Renal pelvis (tissue), 4 donors: ENCODE measurements around the gene PPIP5K2. TPM values are rescaled to one million over a fixed set of nuclear protein-coding genes. Genes with fewer than 3 reads are reported as not detected.
"Not testable (repeated sequence)": the region's sequence is repeated elsewhere in the genome, so short reads cannot be mapped to it uniquely, and the experiment has no call there.

Experiments
- DNase-seq: peaks from one replicate; pipeline ENCODE4 v3.0.0-alpha.2; 2013
- polyA plus RNA-seq, 3 donors: library from polyadenylated mRNA; unstranded; fragments of 120-200 nt; gene quantifications; one replicate each; pipeline ENCODE4 v1.2.1, GENCODE V29; 2013; ENCODE audit not compliant: insufficient read length in 3 of 3

Gene PPIP5K2
- polyA plus RNA-seq, 3 donors = 70.6 to 91.6 (median 85.6) TPM

DNA sequence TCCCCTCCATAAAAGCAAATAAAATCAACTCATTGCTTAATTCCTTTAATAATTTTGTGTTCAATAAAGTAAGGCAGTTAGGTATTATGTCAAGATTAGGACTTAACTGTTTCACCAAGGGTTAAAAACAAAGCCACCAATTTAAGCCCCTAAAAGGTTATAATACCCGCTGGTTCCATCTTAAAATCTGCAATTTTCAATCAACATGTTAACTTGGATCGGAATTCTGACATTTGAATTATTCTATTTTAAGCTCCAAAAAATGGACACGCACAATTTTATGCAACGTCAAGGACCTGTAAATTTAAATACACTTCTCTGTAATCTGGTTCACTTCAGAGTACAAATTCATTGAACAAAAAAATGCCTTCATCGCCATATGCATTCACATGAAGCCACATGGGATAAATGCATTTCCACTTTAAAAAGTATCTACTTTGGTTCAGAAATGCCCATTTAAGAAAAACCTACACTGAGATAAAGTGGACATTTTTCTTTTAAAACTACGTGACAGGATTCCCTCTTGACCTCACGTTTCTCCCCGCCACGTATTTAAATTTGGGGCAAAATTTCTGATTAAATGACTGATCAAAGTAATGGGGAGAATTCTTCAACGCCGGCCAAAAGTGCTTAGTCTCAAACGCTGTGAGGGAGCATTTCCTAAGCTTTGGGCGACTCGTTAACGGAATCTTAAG is 884 bp upstream of the PPIP5K2 start:
- peak; percentile 33 for DNase-seq

DNA sequence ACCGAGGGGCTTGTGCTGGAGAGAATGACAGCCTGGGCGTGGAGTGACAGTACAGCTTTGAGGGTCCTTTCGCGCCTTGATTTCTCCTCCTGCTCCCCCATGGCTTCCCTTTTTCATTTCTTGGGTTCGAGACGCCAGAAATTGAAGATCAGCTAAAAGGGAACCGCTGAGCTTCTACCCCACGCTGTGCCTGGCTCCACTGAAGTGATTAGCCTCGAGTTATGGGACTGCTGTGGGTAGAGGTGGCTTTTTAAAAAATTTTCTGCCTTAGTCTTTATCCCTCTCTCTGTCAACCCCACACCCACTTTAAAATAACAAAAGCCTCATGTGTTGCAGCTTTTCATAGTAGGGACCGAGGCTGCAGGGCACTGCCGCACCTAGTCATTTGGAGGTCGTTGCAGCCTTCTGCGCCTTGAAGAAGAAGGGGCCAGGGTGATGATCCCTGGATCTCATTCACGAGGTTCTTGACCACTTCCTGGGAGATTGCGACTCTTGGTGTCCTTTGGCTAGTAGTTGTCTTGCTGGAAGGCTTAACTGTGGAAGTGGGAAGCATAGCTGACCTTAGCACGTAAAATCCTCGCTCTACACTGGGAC is 603 bp downstream of the PPIP5K2 start:
- DNase-seq = peak; percentile 4

DNA sequence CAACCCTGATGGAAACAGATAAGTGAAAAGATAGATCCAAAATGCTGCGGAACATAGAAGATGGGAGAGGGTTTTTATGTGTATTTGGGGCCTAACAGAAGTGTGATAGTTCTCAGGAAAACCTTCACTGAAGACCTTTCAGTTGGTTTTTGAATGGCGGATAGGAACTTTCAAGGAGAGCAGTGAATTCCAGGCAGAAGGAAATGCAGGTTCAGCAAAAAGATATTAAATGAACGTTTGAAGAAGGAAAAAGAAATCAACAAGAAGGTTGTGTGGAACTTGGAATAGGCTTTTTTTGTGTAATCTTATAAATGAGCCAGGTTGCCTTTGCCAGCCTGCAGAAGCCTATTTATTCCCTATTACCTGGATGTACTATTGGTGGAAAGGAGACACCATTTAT is 2.1 kb downstream of the PPIP5K2 start:
- no peak for DNase-seq

DNA sequence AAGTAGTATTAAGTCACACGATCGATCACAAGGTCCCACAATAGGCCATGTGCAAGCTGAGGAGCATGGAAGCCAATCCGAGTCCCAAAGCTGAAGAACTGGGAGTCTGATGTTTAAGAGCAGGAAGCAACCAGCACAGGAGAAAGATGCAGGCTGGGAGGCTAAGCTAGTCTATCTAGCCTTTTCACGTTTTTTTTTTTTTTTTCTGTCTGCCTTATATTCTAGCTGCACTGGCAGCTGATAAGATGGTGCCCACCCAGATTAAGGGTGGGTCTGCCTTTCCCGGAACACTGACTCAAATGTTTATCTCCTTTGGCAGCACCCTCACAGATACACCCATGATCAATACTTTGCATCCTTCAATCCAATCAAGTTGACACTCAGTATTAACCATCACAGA is 6.5 kb downstream of the PPIP5K2 start:
- no peak for DNase-seq

GRCh38 chr5:103127292-103127817 is 7.3 kb downstream of the PPIP5K2 start:
- no peak for DNase-seq

DNA sequence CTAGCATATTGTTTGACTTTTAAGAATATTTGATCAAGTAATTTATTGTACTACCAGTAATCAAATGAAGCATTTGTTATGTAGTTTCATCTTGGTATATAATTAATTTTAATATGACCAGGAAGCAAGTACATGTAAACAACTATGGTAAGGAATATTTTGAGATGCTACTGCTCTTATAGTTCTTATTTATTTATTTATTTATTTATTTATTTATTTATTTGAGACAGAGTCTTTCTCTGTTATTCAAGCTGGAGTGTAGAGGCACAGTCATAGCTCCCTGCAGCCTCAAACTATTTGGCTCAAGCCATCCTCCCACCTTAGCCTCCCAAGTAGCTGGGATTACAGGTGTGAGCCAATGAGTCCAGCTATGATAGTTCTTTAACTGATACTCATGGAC is 8.1 kb downstream of the PPIP5K2 start:
- DNase-seq = no peak

GRCh38 chr5:103132684-103133083 is 12.6 kb downstream of the PPIP5K2 start:
- DNase-seq = no peak

- no peak for DNase-seq
Measured at GRCh38 chr5:103133231-103133630, 13.1 kb downstream of the PPIP5K2 start.

DNA sequence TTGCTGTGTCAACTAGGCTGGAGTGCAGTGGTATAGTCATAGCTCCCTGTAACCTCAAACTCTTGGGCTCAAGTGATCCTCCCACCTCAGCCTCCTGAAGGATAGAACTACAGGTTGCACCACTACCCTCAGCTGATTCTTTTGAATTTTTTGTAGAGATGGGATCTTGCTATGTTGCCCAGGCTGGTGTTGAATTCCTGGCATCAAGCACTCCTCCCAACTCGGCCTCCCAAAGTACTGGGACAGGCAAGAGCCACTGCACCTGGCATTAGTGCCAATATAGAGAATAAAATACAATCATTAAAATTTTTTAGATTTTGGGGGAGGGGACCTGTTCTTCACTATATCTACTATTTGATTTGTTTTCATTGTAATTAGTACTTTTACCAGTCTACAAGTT is 15.4 kb downstream of the PPIP5K2 start:
- no peak for DNase-seq

- no peak for DNase-seq
Measured at GRCh38 chr5:103138202-103138690, 18.1 kb downstream of the PPIP5K2 start.

DNA sequence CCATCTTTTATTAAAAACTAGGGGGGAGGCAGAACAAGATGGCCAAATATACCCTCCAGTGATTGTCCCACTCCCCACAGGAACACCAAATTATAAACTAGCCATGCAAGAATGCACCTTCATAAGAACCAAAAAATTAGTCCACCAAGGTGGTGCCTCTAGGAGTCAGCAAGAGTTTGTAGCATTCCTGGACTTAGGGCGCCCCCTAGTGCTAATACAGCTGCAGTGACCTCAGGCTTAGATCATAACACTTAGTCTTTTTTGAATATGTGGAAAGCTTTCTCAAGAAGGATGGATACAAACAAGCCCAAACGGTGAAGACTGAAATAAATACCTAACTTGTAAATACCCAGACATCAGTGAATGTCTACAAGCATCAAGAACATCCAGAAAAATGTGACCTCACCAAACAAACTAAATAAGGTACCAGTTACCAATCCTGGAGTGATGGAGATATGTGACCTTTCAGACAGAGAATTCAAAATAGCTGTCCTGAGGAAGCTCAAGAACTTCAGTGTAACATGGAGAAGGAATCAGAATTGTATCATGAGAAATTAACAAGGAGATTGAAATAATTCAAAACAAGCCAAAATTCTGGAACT is 19.3 kb downstream of the PPIP5K2 start:
- DNase-seq = peak; percentile 60

- not testable (repeated sequence) for DNase-seq
Measured at GRCh38 chr5:103142132-103142531, 22.0 kb downstream of the PPIP5K2 start.

DNA sequence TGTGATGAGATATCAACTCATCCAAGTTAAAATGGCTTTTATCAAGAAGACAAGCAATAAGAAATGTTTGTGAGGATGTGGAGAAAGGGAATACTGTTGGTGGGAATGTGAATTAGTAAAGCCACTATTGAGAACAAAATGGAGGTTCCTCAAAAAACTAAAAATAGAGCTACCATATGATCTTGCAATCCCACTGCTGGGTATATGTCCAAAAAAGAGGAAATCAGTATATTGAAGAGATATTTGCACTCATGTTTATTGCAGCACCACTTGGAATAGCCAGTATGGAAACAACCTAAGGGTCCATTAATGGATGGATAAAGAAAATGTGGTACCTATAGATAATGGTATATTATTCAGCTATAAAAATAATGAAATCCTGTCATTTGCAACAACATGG is 25.1 kb downstream of the PPIP5K2 start:
- no peak for DNase-seq

GRCh38 chr5:103148213-103148612 is 28.1 kb downstream of the PPIP5K2 start:
- DNase-seq = no peak

- no peak for DNase-seq
Measured at GRCh38 chr5:103151156-103151555, 31.1 kb downstream of the PPIP5K2 start.

DNA sequence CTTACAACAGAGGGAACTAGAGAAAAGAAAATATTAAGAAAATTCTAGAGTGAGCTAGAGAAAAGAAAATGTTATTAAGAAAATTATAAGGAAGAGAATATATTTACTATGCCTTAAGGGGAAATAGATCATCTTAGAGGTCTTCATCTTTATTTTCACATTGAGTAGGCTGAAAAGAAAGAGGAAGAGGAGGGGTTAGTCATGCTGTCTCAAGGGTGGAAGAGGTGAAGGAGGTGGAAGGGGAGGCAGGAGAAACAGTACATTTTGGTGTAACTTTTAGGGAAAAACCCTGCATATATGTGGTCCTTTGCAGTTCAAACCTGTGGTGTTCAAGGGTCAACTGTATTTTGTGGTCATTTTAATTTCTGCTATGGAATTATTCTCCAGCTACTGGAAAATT is 46.6 kb downstream of the PPIP5K2 start:
- DNase-seq = no peak

DNA sequence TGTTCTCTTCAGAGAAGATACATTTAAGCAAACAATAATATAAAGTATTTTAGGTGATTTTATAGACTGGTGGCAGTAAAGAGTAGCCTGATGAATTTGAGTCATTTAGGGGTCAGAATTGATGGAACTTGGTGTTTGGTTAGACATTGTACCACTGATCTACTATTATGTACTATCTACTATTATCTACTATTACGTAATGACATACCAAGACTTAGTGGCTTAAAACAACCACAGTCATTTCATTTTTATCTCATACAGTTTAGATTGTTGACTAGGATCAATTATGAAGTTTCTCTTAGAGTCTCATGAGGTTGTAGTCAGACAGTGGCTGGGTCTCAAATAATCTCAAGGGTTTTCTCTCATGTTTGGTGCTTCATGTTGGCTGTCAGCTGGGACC is 54.0 kb downstream of the PPIP5K2 start:
- DNase-seq = no peak

- DNase-seq = no peak
Measured at GRCh38 chr5:103177543-103177942, 57.4 kb downstream of the PPIP5K2 start.

- DNase-seq = no peak
Measured at GRCh38 chr5:103178167-103178566, 58.1 kb downstream of the PPIP5K2 start.

GRCh38 chr5:103186152-103186551 is 66.1 kb downstream of the PPIP5K2 start:
- no peak for DNase-seq

- DNase-seq = no peak
Measured at GRCh38 chr5:103188436-103188835, 68.3 kb downstream of the PPIP5K2 start.

DNA sequence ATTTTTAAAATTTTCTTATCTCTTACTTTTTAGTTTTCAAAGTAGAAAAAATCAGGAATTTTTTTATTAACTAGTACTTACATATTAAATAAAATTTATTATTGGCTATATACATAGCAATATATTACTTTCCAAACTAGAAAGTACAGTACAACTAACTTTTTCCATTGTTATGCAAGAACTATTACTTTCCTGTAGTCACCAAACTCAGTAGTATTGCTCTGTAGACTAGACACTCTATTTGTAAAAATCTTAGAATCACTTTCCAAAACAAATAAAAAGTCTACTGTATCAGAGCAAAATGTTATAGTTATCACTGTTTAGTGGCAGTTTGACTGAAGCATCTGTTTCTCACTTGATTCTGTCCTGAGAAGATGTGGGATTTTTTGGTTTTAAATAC is 83.1 kb downstream of the PPIP5K2 start:
- DNase-seq = no peak

DNA sequence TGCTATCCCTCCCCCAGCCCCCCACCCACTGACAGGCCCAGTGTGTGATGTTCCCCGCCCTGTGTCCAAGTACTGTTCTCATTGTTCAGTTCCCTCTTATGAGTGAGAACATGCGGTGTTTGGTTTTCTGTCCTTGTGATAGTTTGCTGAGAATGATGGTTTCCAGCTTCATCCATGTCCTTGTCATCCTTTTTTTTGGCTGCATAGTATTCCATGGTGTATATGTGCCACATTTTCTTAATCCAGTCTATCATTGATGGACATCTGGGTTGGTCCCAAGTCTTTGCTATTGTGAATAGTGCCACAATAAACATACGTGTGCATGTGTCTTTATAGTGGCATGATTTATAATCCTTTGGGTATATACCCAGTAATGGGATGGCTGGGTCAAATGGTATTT is 84.9 kb downstream of the PPIP5K2 start:
- DNase-seq = not testable (repeated sequence)
